ENCODE measurements around the gene MT1H.
"Not testable (repeated sequence)": the region's sequence is repeated elsewhere in the genome, so short reads cannot be mapped to it uniquely, and the experiment has no call there.

The MT1H gene

DNA sequence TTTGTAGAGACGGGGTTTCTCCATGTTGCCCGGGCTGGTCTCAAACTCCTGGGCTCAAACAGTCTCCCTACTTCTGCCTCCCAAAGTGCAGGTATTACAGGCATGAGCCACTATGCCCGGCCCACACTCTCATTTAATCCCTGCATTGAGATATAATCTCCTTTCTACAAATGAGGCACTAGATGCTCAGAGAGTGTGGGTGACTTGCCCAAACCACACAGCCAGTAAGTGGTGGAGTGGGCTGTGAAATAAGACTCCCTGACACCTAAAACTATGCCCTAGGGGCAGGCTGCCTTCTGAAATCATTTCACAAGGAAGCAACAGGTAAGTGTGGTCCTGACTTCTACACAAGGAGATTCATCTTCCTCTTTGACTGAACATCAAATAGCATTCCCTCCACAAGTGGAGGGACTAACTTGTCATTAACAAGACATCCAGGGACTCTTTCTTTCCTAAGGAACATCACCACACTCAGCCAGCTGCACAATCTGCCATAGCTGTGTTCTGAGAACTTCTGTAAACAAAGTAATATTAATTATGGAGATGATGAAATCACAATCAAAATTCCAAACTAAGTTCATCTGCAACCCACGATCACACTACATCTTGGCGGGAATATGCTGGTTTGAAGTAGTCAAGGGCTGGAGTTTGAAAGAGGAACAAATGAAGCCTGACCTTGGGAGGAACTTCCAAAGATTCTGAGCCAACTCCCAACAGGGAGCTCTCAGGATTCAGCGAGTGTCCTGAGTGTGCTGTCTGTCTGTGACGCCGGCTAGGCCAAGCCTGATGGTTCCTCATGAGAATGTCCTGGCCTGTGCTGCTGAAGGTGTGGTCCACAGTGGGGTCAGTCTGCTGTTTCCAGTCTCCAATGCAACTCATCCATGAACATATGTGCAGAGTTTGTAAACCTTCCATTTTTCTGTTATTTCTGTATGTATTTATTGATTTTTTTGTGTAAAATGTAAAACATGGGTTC is 4.0 kb upstream of the MT1H start:
- DNase-seq, result not testable (repeated sequence)

DNA sequence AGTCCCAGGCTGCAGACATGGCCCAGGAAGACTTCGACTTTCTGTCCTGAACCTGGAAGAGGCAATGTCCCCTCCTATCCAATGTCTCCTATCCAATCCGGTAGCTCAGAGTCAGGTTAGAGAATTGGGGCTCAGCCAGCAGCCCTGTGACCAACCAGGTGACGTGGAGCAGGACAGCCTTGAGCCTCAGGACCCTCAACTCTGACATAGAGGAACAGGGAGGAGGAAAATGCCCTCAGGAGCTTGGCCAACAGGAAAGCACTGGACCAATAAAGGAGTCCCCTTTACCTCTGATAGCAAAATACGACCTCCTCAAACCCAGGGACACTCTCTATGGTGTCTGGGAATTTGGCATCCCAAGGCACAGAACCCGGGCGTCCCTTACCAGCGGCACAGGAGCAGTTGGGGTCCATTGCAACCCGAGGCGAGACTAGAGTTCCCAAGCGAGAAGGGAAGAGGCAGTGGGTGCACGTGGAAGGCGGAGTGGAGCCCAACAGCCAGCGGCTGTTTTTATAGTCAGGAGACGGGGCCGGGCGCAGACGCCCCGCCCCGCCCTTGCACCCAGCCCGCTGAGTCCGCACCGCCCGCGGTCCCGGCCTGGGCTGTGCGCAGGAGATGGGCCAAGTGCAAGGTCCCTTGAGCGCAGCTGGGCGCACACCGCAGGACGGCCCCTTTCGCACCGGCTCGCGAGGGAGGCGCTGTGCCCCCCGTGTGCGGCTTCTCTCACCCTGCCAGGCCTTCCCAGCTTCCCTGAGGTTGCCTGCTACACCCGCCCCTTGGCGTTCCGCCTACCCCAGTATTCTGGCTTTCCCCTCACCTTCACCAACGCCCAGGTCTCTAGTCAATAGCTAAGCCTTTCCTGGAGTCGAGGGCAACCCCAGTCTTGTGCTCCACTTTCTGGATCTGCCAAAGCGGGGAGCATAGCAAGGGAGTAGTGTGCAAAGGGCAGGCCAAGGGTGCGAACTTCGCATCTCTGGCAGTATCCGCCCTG is 1.7 kb upstream of the MT1H start, which contains the start of gene MT1G:
TSS of gene MT1G (minus strand) at position 485 of the 991 bp plus-strand sequence. CDS start at position 413, 72 bp downstream.
- DNase-seq, result no peak

- DNase-seq, result no peak
These were observed 416 bp downstream of the MT1H start for GRCh38 chr16:56669840-56670619.

GRCh38 chr16:56670620-56670934 is 963 bp downstream of the MT1H start:
- DNase-seq, result no peak

DNA sequence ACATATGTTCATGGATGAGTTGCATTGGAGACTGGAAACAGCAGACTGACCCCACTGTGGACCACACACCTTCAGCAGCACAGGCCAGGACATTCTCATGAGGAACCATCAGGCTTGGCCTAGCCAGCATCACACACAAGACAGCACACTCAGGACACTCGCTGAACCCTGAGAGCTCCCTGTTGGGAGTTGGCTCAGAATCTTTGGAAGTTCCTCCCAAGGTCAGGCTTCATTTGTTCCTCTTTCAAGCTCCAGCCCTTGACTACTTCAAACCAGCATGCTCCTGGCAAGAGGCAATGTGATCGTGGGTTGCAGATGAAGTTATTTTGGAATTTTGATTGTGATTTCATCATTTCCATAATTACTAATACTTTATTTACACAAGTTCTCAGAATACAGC is 2.1 kb downstream of the MT1H start:
- DNase-seq, result not testable (repeated sequence)

DNA sequence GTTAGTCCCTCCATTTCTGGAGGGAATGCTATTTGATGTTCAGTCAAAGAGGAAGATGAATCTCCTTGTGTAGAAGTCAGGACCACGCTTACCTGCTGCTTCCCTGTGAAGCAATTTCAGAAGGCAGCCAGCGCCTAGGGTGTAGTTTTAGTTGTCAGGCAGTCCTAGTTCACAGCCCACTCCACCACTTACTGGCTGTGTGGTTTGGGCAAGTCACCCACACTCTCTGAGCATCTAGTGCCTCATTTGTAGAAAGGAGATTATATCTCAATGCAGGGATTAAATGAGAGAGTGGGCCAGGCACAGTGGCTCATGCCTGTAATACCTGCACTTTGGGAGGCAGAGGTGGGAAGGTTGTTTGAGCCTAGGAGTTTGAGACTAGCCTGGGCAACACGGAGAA is 2.6 kb downstream of the MT1H start:
- not testable (repeated sequence) for DNase-seq

- DNase-seq, result no peak
These were observed 3.3 kb downstream of the MT1H start for GRCh38 chr16:56672761-56673536.

DNA sequence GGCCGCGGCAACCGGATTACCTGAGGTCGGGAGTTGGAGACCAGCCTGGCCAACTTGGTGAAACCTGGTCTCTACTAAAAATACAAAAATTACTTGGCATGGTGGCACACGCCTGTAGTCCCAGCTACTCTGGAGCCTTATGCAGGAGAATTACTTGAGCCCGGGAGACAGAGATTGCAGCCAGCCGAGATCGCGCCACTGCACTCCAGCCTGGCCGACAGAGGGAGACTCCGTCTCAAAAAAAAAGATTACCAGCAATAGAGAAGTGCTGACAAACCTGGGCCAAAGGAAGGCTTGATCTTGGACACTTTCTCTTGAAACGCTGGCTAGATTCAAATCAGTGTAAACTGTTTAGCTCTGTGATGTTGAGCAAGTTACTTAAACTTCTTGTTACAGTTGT is 4.3 kb downstream of the MT1H start:
- peak in 1 of 2 donors; percentile 8 for DNase-seq

DNA sequence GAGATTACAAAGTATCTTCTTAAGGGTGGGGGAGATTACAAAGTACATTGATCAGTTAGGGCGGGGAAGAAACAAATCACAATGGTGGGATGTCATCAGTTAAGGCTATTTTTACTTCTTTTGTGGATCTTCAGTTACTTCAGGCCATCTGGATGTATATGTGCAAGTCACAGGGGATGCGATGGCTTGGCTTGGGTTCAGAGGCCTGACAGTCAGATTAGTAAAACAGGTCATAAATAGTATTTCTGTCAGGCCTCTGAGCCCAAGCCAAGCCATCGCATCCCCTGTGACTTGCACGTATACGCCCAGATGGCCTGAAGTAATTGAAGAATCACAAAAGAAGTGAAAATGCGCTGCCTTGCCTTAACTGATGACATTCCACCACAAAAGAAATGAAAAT is 5.0 kb downstream of the MT1H start:
- not testable (repeated sequence) for DNase-seq

GRCh38 chr16:56675685-56676210 is 6.1 kb downstream of the MT1H start:
- DNase-seq, result peak; percentile 34 to 52

- DNase-seq, result no peak
These were observed 7.9 kb downstream of the MT1H start for GRCh38 chr16:56677474-56677873.

GRCh38 chr16:56679078-56679730 is 9.6 kb downstream of the MT1H start:
- DNase-seq, result no peak

DNA sequence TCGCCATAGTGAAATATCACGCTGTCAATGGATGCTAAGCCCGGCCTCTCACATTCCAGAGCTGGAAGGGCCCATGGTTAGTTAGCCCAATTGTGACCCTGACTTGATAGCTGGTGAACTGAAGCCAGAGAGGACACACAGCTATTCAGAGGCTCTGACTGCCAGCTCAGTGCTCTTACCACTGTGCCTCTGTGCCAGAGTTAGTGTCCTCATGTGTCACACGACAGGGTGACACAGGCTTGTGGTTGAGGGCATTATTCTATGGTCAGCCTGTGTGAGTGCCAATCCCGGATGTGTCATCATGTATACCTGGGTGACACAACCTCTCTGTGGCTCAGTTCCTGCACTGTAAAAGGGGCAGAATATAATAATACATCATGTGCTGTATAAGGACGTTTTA is 10.2 kb downstream of the MT1H start:
- no peak for DNase-seq

- peak; percentile 82 to 84 for DNase-seq
These were observed 12.5 kb downstream of the MT1H start, which contains the start of gene MT1X for GRCh38 chr16:56681939-56682702. TSS of gene MT1X (plus strand) at chr16:56682470. CDS start at chr16:56682541, 71 bp downstream.

- DNase-seq, result peak in 1 of 2 donors; percentile 15
These were observed 13.2 kb downstream of the MT1H start for GRCh38 chr16:56682703-56683397.

DNA sequence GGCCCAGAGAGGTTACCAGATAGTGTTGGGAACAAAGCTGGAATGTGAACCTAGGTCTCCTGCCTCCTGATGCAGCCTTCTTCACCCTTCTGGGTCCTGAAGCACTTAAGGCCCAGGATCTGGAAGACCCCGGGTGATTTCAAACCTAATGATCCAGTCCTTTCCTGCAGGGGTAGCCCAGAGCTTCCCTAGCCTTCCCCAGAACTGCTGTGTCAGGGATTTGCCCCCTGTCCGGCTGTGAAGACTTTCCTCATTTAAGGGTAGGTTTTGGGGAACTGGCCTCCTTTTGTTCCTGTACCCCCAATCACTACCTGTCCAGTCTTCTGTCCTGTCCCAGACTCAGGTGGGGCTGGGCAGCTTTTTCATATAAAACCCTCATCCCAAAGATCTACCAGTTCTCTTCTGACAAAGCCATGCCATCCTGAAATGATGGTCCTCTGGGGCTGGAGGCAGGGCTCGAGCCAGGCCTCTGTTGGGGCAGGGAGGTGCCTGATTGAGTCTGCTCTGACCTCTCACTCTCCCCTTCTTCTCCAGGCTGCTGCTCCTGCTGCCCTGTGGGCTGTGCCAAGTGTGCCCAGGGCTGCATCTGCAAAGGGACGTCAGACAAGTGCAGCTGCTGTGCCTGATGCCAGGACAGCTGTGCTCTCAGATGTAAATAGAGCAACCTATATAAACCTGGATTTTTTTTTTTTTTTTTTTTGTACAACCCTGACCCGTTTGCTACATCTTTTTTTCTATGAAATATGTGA is 14.0 kb downstream of the MT1H start:
- DNase-seq, result no peak

GRCh38 chr16:56684256-56684925 is 14.8 kb downstream of the MT1H start:
- DNase-seq, result no peak
